Stromal cell of bone marrow (primary cell): ENCODE results near the gene ACOT13.
A peak's percentile ranks its signal among the peaks of the same experiment; 100 is the strongest.
"Not testable (repeated sequence)": the region's sequence is repeated elsewhere in the genome, so short reads cannot be mapped to it uniquely, and the experiment has no call there.

Experiments
- DNase-seq: peaks from one replicate; pipeline ENCODE4 v3.0.0-alpha.2; 2012; ENCODE audit warnings: low read depth

The ACOT13 gene

GRCh38 chr6:24662236-24662635, 4.6 kb upstream of the ACOT13 start:
- DNase-seq: no peak

- no peak for DNase-seq
Measured at GRCh38 chr6:24663189-24663588, 3.7 kb upstream of the ACOT13 start.

DNA sequence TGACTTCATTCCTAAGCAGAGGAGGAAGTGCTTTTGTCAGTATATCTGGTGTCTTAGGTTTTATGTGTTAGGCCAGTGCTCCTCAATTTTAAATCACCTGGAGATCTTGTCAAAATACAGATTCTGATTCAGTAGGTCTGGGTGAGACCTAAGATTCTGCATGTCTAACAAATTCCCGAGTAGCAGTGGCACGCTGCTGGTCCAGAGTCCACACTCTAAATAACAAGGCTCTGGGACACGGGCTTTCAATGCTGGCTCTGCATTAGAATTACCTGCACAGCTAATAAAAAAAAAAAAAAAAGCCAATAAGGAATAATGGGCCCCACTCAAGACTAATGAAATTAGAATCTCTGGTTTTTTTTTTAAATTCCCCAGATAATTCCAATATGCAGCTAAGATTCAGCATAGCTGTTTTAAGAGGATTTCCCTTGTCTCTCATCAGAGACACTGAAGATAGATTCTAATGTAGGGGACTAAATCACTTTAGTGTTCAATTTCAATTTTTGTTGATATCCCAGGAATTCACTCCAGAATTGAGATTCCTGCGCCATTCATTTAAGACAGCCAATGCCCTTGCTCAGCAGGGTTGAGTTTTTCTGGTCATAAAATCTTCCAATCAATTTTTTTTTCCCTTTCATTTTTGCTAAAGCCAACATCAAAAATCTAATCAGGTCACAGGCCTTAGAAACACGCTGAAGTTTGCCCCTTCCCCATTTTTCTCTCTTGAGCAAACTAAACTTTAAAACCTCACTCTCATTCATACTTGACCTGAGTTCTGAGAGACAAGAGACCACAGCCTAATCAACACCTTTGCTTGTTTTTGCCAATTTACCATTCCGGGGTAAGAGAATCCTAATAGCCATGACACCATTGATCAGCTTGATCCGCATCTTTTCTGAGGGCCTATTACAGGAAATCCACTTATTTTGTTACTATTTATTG, 2.6 kb upstream of the ACOT13 start:
- no peak for DNase-seq

DNA sequence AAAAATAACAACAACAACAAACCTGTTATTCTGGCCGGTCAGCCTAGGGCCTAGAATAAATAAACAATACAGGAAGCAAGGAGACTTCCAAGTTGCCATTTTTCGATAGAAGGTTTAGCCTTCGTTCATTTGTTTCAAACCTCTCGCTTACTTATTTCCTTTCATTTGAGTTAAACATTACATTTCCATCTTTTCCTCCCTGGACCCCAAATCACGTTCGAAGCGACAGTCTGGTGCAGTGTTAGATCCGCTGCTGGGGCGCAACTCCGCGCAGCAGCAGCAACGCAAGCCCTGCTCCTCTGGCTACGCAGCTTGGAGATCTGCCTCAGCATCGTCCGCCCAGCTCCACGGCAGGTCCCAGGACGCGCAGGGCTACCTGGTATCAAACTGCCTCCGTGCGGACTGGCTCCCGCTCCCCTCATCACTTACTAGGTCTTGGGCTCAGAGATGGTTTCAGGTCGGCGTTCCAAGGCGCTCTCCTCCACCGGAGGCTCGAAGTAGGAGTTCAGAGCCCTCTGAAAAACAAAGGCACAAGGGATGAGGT, 708 bp upstream of the ACOT13 start:
- DNase-seq: no peak

GRCh38 chr6:24667378-24667803, 514 bp downstream of the ACOT13 start:
- no peak for DNase-seq

- not testable (repeated sequence) for DNase-seq
Measured at GRCh38 chr6:24668066-24668996, 1.5 kb downstream of the ACOT13 start.

DNA sequence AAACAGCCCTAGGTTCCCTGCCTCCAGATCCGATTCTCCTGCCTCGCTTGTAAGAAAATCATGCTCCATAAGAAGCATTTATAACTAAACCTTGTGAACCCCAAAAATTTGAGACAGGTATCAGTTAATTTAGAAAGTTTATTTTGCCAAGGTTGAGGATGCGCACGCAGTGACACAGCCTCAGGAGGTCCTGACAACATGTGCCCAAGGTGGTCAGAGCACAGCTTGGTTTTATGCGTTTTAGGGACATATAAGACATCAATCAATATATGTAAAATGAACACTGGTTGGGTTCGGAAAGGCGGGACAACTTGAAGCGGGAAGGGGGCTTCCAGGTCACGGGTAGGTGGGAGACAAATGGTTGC, 2.1 kb downstream of the ACOT13 start:
- DNase-seq: no peak

DNA sequence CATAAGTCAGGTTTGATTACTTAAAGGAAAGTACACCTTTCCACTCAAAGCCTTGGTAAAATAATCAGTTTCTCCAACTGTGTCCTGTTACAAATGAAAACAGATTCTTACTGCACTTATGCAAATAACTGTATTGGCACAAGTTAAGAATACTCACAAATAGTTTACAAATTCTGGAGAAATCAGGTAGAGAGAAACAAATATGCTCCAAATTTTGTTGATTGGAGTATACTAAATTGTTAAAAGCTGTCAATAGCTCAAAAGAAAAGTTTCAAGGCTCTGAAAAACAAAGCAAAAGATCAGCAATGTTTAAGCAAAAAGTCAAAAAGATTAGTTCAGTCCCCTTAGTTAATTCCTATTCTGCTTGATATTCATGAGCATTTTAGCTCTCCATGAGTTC, 3.6 kb downstream of the ACOT13 start:
- not testable (repeated sequence) for DNase-seq

DNA sequence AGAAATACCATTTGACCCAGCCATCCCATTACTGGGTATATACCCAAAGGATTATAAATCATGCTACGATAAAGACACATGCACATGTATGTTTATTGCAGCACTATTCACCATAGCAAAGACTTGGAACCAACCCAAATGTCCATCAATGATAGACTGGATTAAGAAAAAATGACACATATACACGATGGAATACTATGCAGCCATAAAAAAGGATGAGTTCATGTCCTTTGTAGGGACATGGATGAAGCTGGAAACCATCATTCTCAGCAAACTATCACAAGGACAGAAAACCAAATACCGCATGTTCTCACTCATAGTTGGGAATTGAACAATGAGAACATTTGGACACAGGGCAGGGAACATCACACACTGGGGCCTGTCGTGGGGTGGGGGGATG, 4.2 kb downstream of the ACOT13 start:
- DNase-seq: not testable (repeated sequence)

DNA sequence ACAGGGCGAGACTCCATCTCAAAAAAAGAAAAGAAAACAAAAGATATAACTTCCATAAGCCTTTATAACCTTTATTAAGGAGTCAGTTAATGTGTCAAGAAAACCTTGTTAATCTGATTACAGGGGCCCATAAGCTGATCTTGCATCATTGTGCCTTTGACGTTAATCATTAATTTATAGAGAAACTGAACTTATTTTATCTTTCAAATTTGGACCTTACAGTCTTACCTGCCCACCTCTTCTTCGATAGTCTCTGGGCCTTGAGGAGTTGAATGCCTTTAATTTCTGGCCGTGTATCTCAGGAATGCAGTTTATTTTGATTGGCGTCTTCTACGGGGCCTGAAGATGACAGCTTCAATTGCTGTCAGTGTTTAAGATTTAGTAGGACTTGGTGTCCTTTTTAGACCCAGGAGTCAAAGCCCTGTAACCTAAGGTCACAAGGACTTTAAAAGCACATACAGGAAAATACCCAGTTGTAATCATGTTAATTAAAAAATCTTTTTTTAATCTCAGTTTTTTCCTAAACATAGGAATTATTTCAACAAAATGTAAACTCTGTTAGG, 5.8 kb downstream of the ACOT13 start:
- no peak for DNase-seq

GRCh38 chr6:24673625-24674024, 6.7 kb downstream of the ACOT13 start:
- DNase-seq: no peak

DNA sequence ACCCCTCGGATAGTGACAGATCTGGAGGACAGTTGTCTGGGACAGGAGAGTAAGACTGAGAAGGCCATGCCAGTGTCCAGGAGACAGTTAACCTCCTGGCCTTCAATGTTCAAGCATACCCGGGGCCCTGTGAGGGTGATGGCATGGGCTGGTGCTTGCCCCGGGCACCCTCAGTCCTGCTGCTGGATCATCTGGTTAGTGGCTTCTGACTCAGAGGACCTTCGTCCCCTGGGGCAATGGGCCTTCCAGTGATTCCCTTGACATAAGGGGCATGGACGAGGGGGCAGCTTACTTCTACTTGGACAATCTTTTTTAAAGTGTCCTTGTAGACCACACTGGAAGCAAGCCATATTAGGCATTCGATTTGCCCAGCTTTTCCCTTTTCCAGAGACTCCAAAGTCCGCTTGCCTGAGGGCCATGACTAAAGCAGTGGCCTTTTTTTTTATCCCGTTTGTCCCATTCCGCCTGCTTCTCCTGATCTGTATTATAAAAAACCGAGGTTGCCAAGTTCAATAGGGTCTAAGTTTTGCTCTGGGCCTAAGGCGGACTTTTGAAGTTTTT, 12.0 kb downstream of the ACOT13 start:
- DNase-seq: not testable (repeated sequence)

DNA sequence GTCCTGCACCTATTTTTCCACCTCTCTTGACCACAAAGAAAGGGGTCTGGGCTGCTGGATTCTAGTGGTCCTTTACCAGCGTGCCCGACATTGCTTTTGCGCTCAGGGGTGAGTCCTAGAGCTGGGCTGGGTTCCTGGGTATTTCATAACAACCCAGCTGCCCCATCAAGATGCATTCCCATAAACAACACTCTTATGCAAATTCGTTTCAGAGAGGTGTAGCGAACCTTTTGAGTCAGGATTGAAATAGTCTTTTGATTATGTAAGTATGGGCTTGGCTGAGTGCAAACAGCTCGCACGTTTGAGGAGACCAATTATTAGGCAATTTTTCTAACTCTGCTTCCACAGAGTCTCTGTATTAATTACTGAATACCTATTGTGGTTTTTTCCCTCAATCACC, 13.7 kb downstream of the ACOT13 start:
- DNase-seq: no peak

GRCh38 chr6:24683297-24684296, 16.7 kb downstream of the ACOT13 start:
- DNase-seq: no peak

- no peak for DNase-seq
Measured at GRCh38 chr6:24686408-24686807, 19.5 kb downstream of the ACOT13 start.

DNA sequence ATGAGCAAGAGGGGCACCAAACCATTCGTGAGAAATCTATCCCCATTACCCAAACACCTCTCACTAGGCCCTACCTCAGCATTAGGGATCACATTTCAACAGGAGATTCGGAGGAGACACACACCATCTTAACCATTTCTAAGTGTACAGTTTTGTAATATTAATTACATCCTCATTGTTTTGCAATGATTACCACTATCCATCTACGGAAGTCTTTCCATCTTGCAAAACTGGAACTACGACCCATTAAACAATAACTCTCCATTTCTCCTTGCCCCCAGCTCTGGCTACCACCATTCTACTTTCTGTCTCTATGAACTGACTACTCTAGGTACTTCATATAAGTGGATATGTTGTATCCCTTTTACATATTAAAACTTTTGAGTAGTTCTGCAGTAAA, 20.1 kb downstream of the ACOT13 start:
- DNase-seq: no peak

DNA sequence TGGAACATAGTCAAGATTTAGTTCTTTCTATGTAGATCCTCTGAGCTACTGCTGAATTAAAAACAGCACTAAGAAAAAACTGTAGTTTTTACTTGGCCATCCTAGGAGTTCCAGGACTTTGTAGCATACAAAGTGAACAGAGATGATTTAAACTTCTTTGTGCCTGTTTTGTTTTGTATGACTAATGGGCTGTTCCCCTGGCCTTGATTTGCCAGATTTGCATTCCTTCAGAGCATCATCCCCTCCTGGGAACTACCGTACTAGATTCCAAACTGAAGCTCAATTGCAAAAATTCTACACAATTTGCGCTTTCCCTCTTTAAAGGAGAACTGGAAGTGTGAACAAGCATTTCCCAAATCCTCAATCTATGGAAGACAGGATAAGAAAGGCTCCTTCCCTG, 23.1 kb downstream of the ACOT13 start:
- DNase-seq: peak; percentile 43

- no peak for DNase-seq
Measured at GRCh38 chr6:24690593-24690992, 23.7 kb downstream of the ACOT13 start.

DNA sequence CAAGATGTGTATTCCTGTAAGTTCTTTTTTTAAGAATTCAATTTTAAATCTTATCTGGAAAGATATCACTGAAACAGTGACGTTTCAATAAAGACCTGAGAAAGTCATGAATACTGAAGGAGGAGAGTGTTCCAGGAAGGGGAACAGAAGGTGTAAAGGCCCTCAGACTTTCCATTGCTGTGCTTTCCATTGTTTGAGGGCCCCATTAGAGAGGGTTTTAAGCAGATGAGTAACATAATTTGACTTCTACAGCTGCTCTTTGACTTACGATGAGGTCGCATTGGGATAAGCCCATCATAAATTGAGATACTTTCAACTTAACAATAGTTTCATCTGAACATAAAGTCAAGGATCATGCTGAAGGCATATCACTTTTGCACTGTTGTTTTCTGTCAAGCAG, 24.7 kb downstream of the ACOT13 start:
- no peak for DNase-seq

DNA sequence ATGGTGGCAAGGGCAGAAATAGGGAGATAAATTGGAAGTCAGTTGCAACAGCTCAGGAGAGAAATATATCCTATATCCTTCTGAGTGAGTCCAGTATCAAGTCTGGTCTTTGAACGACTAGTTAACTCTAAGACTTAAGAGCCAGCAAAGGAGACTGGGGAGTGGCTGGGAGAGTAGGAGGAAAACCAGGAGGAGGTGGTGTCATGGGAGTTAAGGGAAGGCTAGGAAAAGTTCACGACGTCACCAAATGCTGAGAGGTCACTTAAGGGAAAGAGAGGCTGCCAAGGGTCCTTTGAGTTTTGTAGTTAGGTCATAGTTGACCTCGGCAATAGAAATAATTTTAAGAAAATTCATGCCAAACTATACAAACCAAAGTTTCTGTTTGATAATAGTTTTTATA, 25.1 kb downstream of the ACOT13 start:
- peak; percentile 23 for DNase-seq

DNA sequence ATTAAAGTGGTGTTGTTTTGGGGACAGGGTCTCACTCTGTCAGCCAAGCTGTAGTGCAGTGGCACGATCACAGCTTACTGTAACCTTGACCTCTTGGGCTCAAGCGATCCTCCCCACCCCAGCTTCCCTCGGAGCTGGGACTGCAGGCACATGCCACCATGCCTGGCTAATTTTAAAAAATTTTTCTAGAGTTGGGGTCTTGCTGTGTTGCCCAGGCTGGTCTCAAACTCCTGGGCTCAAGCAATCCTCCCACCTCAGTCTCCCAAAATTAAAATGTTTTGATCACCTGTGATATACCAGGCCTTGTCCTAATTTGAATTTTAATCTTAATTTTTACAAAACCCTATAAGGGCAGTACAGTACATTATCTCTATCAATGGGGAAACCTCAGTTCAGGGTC, 25.5 kb downstream of the ACOT13 start:
- DNase-seq: no peak
